ENCODE results near the gene CFTR. TPM values are rescaled to one million over a fixed set of nuclear protein-coding genes. Genes with fewer than 3 reads are reported as not detected.
"Not testable (repeated sequence)": the region's sequence is repeated elsewhere in the genome, so short reads cannot be mapped to it uniquely, and the experiment has no call there.

The CFTR gene
- total RNA-seq, 1 experiment from 2014 or later: not detected

- no peaks in the 10 kb centered on the region for H3K79me2 ChIP-seq (ENCODE audit: insufficient read depth, low read length)
- DNase-seq (ENCODE audit: low read depth, low spot score) (no peak), ATAC-seq (no peak)
- no peak overlapping the region for H3K4me2 ChIP-seq (ENCODE audit: low read length)
- H3K27me3 ChIP-seq (ENCODE audit: insufficient read depth, low read length): no peaks in the 10 kb centered on the region
- TF ChIP-seq ZNF274 (IDR thresholded peaks at IDR 0.05; ENCODE audit: low read depth, low read length) (no peak), ATF3 (IDR thresholded peaks at IDR 0.05) (no peak), CTCF (IDR thresholded peaks at IDR 0.05 in 2 of 3, conservative IDR thresholded peaks at IDR 0.05 in 1 of 3; ENCODE audit: borderline replicate concordance in 1 of 3, insufficient read depth in 1 of 3, low read depth in 2 of 3, low read length in 2 of 3) (no peak), ZBTB33 (IDR thresholded peaks at IDR 0.05; ENCODE audit: extremely low read depth, insufficient replicate concordance, low read length) (no peak), YY1 (IDR thresholded peaks at IDR 0.05; ENCODE audit: extremely low read depth, insufficient replicate concordance, low read depth, low read length) (no peak), MAX (IDR thresholded peaks at IDR 0.05) (no peak), TCF7L2 (IDR thresholded peaks at IDR 0.05; ENCODE audit: borderline replicate concordance, extremely low read depth, insufficient read depth, insufficient read length) (no peak), RAD21 (IDR thresholded peaks at IDR 0.05; ENCODE audit: low read depth) (no peak), SP1 (IDR thresholded peaks at IDR 0.05; ENCODE audit: low read depth) (no peak), POLR2AphosphoS5 (IDR thresholded peaks at IDR 0.05; ENCODE audit: low read depth, low read length) (no peak), EZH2phosphoT487 (IDR thresholded peaks at IDR 0.05; ENCODE audit: borderline replicate concordance) (no peak), ZFX (IDR thresholded peaks at IDR 0.05) (no peak), SIN3A (IDR thresholded peaks at IDR 0.05; ENCODE audit: low read depth) (no peak), POLR2A (IDR thresholded peaks at IDR 0.05; ENCODE audit: borderline replicate concordance, extremely low read depth, insufficient read depth, insufficient read length) (no peak)
- no peak overlapping the region for H3K27ac ChIP-seq (ENCODE audit: low read depth, low read length)
- no TSS peak for BruUV-seq (replicated peaks)
- H4K20me1 ChIP-seq (ENCODE audit: insufficient read depth): no peaks in the 10 kb centered on the region
- intact Hi-C loops (cut with micrococcal nuclease): loop anchor here (1.0 to 5.0 kb wide), 3 partner anchors 215 to 693 kb away; no protein-coding TSS in a partner anchor
- POLR2A ChIA-PET: no interaction called here
- H3K4me3 ChIP-seq (replicated peaks in 1 of 2; ENCODE audit: low read depth in 1 of 2, low read length in 2 of 2): no peak overlapping the region
- H3K9me2 ChIP-seq (ENCODE audit: insufficient read depth): no peaks in the 10 kb centered on the region
- no peaks in the 10 kb centered on the region for H3K36me3 ChIP-seq (ENCODE audit: control insufficient read depth in 1 of 2, insufficient read depth in 2 of 2, low read length in 2 of 2)
- CTCF ChIA-PET: interaction anchor here (0.6 to 1.7 kb wide), 11 partner anchors 8 to 694 kb away, joined by 3 to 24 read pairs (median 4); no protein-coding TSS in a partner anchor
- no peaks in the 10 kb centered on the region for H3K4me1 ChIP-seq (ENCODE audit: control insufficient read depth in 1 of 2, insufficient read depth in 2 of 2, low read length in 2 of 2)
- RAD21 ChIA-PET (ENCODE audit: low non-redundant PET in 1 of 2, low total read pairs in 2 of 2, uncharacterized antibody in 2 of 2, unreplicated experiment in 2 of 2): interaction anchor here in 1 of 2 experiments (1.1 kb wide), 1 partner anchor 256 kb away, joined by 4 read pairs; no protein-coding TSS in a partner anchor
- H3K9ac ChIP-seq (ENCODE audit: low read length): no peak overlapping the region
- H2AFZ ChIP-seq (ENCODE audit: low read depth, low read length, poor library complexity, severe bottlenecking): no peak overlapping the region
- no peaks in the 10 kb centered on the region for H3K9me3 ChIP-seq (ENCODE audit: control insufficient read depth in 1 of 2, insufficient read depth in 1 of 2, low read depth in 1 of 2, low read length in 2 of 2)
Observed at GRCh38 chr7:117459735-117460134, 20.1 kb upstream of the CFTR start.

- POLR2A ChIA-PET; H3K79me2 ChIP-seq (ENCODE audit: insufficient read depth, low read length); intact Hi-C loops (cut with micrococcal nuclease); H3K36me3 ChIP-seq (ENCODE audit: control insufficient read depth in 1 of 2, insufficient read depth in 2 of 2, low read length in 2 of 2); CTCF ChIA-PET; H3K27me3 ChIP-seq (ENCODE audit: insufficient read depth, low read length); H3K4me1 ChIP-seq (ENCODE audit: control insufficient read depth in 1 of 2, insufficient read depth in 2 of 2, low read length in 2 of 2); H3K27ac ChIP-seq (ENCODE audit: low read depth, low read length); BruUV-seq (replicated peaks); H3K4me3 ChIP-seq (replicated peaks in 1 of 2; ENCODE audit: low read depth in 1 of 2, low read length in 2 of 2); H2AFZ ChIP-seq (ENCODE audit: low read depth, low read length, poor library complexity, severe bottlenecking); H3K4me2 ChIP-seq (ENCODE audit: low read length); H3K9ac ChIP-seq (ENCODE audit: low read length); ATAC-seq; DNase-seq (ENCODE audit: low read depth, low spot score); RAD21 ChIA-PET (ENCODE audit: low non-redundant PET in 1 of 2, low total read pairs in 2 of 2, uncharacterized antibody in 2 of 2, unreplicated experiment in 2 of 2); H3K9me3 ChIP-seq (ENCODE audit: control insufficient read depth in 1 of 2, insufficient read depth in 1 of 2, low read depth in 1 of 2, low read length in 2 of 2); H3K9me2 ChIP-seq (ENCODE audit: insufficient read depth); H4K20me1 ChIP-seq (ENCODE audit: insufficient read depth): not testable (repeated sequence)
Observed at GRCh38 chr7:117460815-117461214, 19.0 kb upstream of the CFTR start.
